Erythroblast (primary cell): ENCODE data around the gene TSPEAR.

Source experiments
- DNase-seq, 2 experiments: peaks; one replicate each; lab custom pipeline; 2025; lab: John Stamatoyannopoulos, UW
- GATA1 ChIP-seq: IDR thresholded peaks from 2 replicates; pipeline ENCODE4 v1.6.1; 2011; ENCODE audit warnings: low read depth, mild to moderate bottlenecking, control low read depth, low read length, moderate library complexity
- POLR2A ChIP-seq: IDR thresholded peaks from 2 replicates; pipeline ENCODE4 v1.6.1; 2011; ENCODE audit warnings: mild to moderate bottlenecking, low read length

Gene TSPEAR

DNA sequence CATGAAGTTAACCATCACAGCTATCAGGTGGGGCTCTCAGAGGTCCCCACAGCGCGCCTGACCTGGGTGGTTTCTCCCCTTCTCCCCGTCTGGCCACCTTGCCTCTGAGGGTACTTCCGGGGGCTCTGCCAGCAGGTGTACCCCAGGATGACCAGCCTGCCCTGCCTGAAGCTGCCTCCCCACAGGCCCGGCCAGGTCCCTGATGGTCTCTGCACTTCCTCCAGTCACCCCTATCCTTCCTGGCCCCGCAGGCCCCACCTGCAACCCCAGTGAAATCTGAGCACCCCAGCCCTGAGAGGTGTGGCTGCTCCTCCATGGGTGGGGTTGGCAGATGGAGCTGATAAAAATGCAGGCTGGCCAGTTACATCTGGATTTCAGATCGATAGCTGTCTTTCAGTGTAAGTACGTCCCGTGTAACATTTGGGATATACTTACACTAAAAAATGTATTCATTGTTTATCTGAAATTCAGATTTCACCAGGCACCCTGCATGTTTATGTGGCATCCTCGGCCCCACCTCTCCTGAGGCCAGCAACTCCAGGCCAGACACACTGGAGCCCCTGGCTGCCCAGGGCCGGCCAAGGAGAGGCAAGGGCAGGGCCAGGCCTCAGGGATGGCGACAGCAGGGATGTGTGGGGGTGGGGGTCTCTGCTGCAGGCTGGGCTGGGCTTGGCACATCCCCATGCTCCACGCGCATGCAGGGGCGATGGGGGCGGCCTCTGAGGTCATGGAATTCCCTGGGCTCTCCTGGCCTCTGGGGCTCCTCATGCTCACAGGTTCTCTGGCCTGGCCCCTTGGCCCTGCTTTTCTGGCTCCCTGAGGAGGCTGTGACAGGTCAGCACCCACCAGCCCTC is 230.9 kb downstream of the TSPEAR start:
- TF ChIP-seq GATA1 = no peak
- no peak for TF ChIP-seq POLR2A
- DNase-seq = no peak

DNA sequence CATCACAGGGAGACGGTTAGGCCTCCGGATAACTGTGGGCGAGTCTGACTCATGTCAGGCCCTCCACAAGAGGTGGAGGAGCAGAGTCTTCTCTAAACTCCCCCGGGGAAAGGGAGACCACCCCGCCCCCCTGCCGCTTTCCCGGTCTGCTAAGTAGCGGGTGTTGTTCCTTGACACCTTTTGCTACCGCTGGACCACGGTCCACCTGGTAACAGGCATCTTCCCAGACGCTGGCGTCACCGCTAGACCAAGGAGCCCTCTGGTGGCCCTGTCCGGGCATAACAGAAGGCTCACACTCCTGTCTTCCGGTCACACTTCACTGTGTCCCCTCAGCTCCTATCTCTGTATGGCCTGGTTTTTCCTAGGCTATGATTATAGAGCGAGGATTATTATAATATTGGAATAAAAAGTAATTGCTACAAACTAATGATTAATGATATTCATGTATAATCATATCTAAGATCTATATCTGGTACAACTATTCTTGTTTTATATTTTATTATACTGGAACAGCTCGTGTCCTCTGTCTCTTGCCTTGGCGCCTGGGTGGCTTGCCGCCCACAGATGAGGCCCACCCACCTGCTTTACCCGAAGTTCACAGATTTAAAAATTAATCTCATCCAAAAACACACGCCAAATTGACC is 231.7 kb downstream of the TSPEAR start:
- DNase-seq = peak; percentile 10 to 44

DNA sequence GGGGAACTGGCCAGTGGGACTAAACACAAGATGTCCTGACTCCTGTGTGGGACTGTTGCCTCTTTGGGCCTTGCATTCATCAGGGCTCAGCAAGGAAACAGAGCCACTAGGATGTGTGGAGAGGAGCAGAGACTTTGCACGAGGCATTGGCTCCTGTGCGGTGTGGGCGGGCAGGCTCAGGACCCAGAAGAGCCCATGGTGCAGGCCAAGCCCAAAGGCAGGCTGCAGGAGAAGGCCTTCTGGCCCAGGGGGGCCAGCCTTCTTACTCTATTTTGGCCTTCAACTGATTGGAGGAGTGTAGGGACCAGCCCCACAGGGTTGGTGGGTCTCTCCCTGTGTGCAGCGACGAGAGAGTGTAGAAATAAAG is 232.6 kb downstream of the TSPEAR start:
- DNase-seq = no peak
- TF ChIP-seq GATA1 (no peak), POLR2A (no peak)

DNA sequence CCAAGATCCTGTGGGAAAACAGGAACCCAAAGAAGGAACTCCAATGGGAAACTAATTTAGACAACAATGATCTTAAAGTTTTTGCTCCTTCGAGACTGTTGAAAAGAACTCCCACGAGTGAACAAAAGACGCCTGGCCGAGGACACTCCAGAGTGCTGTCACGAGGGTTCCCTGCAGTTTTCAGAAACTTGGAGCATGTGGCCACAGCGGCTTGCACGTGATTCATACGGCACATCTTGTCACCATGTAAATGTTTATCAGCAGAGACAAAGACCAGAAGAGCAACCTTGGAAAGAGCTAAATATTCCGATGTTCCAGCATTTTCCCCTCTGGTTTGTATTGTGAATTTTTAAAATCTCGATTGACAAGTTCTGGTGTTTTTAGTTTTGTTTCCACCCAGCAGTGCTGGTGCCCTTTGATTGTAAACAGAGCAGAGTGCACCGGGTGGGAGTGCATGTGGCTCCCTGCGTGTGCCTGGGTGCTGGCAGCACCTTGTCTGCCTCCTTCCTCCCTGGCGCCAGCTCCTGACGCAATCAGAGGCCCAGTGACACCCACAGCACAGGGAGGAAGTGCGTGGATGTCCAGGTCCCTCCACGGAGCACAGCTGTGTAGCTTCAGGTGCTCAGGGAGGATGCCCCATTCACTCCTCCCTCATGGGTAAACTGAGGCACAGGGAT is 233.1 kb downstream of the TSPEAR start:
- TF ChIP-seq GATA1 (no peak), POLR2A (no peak)
- DNase-seq = no peak

DNA sequence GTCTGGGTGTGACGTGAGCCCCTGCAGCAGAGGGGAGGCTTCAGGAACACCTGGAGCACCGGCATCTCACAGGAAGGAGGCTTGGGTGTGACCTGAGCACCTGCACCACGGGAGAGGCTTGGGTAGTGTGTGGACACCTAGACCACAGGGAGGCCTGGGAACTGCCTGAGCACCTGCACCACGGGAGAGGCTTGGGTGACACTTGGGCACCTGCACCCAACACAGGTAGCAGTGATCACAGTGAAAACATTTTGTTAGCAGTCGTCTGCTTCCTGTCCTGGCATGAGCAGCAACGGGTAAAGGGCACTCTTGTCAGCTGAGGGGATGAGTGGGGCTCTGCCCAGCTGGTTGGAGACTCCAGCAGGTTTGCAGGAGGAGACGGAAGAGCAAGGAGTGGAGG is 233.7 kb downstream of the TSPEAR start:
- TF ChIP-seq POLR2A = no peak
- TF ChIP-seq GATA1 = no peak
- DNase-seq = no peak

DNA sequence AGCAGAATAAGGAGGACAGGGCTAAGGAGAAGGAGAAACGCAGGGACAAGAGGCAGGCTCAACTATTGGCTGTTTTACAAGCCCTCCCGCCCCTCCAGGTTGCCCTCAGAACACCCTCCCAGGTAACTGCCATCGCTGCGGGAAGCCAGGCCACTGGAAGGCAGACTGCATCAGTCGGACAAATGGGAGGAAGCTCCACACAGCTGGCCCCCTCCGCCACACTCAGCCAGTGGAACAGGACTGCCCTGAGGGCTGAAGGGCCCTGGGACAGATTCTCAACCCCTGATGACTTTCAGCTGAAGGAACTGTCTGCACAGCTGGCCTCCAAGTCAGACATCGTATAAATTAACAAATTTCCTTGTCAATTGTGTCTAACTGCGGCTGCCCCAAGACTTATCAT is 234.2 kb downstream of the TSPEAR start:
- no peak for DNase-seq
- TF ChIP-seq POLR2A (no peak), GATA1 (no peak)

DNA sequence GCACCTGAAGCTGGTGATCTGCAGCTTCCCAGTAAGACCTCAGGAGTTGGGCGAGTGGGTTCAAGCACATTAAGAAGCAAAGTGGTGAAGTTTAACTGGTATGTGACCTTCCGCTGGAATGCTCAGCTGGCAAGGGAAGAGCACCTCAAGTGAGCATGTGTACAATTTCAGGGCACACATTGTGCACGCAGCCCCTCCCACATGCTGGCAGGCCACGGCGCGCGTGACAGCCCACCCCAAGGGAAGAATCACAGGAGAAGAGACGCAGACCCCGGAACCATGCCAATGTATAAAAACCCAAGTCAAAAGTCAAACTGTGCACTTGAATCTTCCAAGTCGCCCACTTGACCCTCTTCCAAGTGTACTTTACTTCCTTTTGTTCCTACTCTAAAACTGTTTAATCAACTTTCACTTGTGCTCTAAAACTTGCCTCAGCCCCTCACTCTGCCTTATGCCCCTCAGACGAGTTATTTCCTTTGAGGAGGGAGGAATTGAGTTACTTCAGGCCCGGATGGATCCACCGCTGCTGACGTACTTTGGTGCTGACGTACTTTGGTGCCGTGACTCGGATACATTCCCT is 236.0 kb downstream of the TSPEAR start:
- TF ChIP-seq GATA1 = no peak
- TF ChIP-seq POLR2A = no peak
- DNase-seq = no peak

DNA sequence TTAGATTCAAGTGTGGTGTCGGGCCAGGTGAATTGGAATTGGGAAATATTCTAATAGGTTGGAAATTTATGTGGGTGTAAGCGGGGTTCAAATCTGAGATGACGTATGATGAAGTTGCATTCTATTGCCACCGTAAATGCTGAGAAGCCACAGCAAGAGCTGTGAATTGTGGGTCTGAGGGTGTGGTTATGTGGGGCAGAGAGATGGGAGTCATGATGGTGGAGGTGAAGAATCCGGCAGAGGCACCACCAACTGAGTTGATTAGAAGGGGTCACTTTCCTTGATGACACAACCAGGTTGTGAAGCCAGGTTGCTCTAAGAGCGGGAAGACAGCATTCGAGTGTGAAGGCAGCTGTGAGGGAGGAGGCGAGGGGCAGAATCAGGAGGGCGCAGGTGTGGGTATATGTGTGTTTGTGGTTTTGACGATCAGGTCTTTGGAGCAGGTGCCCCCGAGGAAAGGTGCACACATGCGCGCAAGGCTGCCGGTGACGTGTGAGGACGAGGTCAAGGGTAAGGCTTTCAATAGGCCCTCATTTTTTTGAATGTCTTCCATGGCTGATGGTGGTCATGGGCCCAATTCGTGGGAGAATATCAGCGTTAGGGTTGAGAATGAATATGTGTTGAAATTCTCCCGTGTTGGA is 237.3 kb downstream of the TSPEAR start:
- no peak for DNase-seq
- no peak for TF ChIP-seq POLR2A
- no peak for TF ChIP-seq GATA1

DNA sequence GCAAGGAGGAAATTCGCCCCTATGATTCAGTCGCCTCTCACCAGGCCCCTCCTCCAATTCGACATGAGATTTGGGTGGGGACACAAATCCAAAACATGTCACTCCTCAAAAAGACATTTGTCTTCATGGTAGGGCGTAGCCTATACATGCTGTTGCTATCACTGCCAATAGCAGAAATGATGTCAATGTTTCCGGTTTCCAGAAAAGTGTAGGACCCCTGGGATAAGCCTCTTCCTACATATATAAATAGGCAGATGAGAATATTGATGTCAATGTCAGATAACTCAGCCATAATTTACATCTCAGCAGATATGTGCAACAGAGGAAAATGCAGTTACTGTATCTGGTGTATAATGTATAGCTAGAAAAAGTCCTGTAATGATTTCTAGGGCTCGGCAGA is 239.4 kb downstream of the TSPEAR start:
- no peak for DNase-seq
- TF ChIP-seq POLR2A (no peak), GATA1 (no peak)

DNA sequence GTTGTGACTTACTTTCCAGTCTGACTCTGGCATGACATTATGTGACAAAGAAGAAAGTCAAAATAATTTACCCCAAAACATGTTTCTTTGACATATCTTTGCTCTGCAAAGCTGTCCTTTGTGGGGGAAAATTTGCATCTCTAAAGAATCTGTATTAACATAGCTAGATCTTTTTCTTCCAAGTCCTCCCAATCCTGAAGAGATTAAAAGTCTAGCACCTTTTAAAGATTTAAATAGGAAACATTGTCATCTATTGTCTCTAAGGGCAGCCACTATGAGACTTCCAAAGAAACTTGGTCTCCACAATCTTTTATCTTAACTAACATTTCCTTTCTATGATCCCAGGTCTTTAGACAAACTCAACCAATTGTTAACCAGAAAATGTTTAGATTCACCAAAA is 240.0 kb downstream of the TSPEAR start:
- no peak for TF ChIP-seq GATA1
- TF ChIP-seq POLR2A = no peak
- no peak for DNase-seq

DNA sequence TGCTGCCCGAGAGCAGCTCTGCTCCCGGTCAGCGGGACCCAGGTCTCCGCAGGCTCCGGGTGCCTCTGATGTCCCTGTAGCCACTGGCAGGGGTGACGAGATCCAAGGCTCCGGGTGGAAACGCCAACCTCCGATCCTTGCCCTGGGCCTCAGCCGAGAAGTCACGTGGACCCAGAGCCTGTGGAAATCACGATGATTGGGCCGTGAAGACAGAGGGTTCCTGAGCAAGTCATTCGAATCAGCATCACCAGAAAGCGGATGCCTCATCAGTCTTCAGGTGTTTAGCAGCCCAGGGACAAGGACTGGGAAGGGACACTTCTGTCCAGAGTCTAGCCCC is 243.5 kb downstream of the TSPEAR start:
- no peak for DNase-seq
- TF ChIP-seq POLR2A (no peak), GATA1 (no peak)

DNA sequence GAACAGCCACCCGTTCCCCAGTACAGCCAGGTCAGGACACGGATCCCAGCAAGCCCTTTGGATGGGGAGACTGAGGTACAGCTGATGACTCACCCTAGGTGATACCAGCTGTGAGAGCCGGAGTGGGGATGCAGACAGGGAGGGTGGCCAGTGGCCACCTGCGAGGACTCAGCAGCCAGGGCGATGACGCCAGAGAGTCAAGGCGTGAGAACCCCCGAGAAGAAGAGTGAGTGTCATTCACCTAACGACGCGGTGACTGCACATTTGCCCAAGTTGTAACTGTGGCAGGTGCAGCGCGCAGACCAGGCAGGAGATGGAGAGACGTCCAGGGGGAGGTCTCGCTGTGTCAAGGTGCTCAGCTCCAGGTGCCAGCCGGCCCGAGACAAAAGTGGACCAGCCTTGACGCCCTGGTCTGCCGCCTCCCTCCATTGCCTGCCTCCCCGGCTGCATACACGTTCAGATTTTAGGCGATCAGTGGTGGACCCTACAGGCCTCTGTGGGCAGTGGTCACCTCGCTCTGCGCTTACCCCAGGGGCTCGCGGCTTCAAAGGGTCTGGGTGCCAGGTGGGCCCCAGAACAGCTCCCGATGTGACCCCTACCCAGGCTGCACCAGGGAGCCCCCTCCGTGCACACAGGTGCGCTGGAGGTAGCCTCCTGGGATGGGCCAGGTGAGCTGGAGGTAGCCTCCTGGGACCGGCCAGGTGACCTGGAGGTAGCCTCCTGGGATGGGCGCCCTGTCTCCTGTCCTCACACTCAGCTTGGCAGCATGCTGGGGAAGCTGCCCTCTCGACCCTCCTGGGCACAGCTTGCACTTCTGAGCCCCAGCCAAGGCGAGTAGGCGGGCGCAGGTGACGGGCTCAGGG is 244.1 kb downstream of the TSPEAR start:
- DNase-seq = no peak
- no peak for TF ChIP-seq POLR2A
- no peak for TF ChIP-seq GATA1
